IMR-90 (cell line): Measurements from ENCODE around the gene PARP6. TPM values are rescaled to one million over a fixed set of nuclear protein-coding genes. Genes with fewer than 3 reads are reported as not detected.

Source experiments
- ATAC-seq: fragments of 200-7000 bp; cut with Tn5 transposase; 2 replicates; pipeline ENCODE4 v1.9.1; 2020; ENCODE audit warnings: low read depth, mild to moderate bottlenecking, moderate library complexity
- BruUV-seq: library from RNA; stranded (reverse); fragments of 400-500 nt; replicated peaks from 2 replicates; lab custom pipeline; 2021; lab: Mats Ljungman, UMichigan
- CTCF ChIA-PET: fragments of 300-600 bp; formaldehyde crosslinking; extraction: SDS; loops from one replicate; lab custom pipeline; 2021; ENCODE audit warnings: antibody characterized with exemption; lab: Yijun Ruan, JAX
- POLR2A ChIA-PET: fragments of 300-600 bp; sonication (Branson Sonifier 250); formaldehyde crosslinking; loops from one replicate; lab custom pipeline; 2022; ENCODE audit warnings: antibody characterized with exemption; ENCODE audit not compliant: unreplicated experiment; lab: Charles Lee
- DNase-seq: peaks from one replicate; pipeline ENCODE4 v3.0.0; 2013
- H2AFZ ChIP-seq: replicated peaks from 2 replicates; pipeline ENCODE3; 2013; ENCODE audit warnings: low read length, mild to moderate bottlenecking; ENCODE audit not compliant: poor library complexity
- H2AK5ac ChIP-seq: 2 replicates; pipeline ENCODE4 v1.6.1; 2013; ENCODE audit warnings: low read depth, low read length, inconsistent platforms
- H2AK9ac ChIP-seq: replicated peaks from 2 replicates; pipeline ENCODE3; 2013; ENCODE audit warnings: mild to moderate bottlenecking, low read depth, low read length, moderate library complexity; ENCODE audit not compliant: poor library complexity
- H2BK120ac ChIP-seq: 2 replicates; pipeline ENCODE4 v1.6.1; 2013; ENCODE audit warnings: low read depth, low read length, inconsistent platforms
- H2BK15ac ChIP-seq: 3 replicates; pipeline ENCODE4 v1.6.1; 2013; ENCODE audit warnings: low read depth, low read length, inconsistent platforms
- H2BK20ac ChIP-seq: 2 replicates; pipeline ENCODE4 v1.6.1; 2013; ENCODE audit warnings: low read depth, mild to moderate bottlenecking, inconsistent platforms, low read length, moderate library complexity
- H2BK5ac ChIP-seq: 2 replicates; pipeline ENCODE4 v1.6.1; 2013; ENCODE audit warnings: mild to moderate bottlenecking, low read depth, low read length, inconsistent platforms; ENCODE audit not compliant: poor library complexity, severe bottlenecking
- H3K14ac ChIP-seq: replicated peaks from 2 replicates; pipeline ENCODE4 v1.6.1; 2013; ENCODE audit warnings: low read depth, low read length, inconsistent platforms
- H3K18ac ChIP-seq: 2 replicates; pipeline ENCODE4 v1.6.1; 2013; ENCODE audit warnings: low read depth, low read length, control low read depth
- H3K23ac ChIP-seq: 2 replicates; pipeline ENCODE4 v1.6.1; 2013; ENCODE audit warnings: low read depth, low read length, inconsistent platforms
- H3K27ac ChIP-seq: 2 replicates; pipeline ENCODE4 v1.5.1; 2013; ENCODE audit warnings: mild to moderate bottlenecking, control low read depth, low read length; ENCODE audit not compliant: insufficient read depth
- H3K27me3 ChIP-seq: 2 replicates; pipeline ENCODE4 v1.6.1; 2013; ENCODE audit warnings: low read length; ENCODE audit not compliant: control insufficient read depth, insufficient read depth
- H3K36me3 ChIP-seq: 2 replicates; pipeline ENCODE4 v1.6.1; 2013; ENCODE audit warnings: low read length, mixed read lengths; ENCODE audit not compliant: control insufficient read depth, insufficient read depth
- H3K4ac ChIP-seq: 2 replicates; pipeline ENCODE4 v1.6.1; 2013; ENCODE audit warnings: low read depth, low read length, inconsistent platforms
- H3K4me1 ChIP-seq: 2 replicates; pipeline ENCODE4 v1.6.1; 2013; ENCODE audit warnings: low read length, mixed read lengths; ENCODE audit not compliant: control insufficient read depth, insufficient read depth
- H3K4me2 ChIP-seq: 2 replicates; pipeline ENCODE4 v1.6.1; 2013; ENCODE audit warnings: low read depth, mild to moderate bottlenecking, control low read depth, low read length, moderate library complexity
- H3K4me3 ChIP-seq: 2 replicates; pipeline ENCODE4 v1.5.1; 2013; ENCODE audit warnings: low read depth, mild to moderate bottlenecking, control low read depth, low read length, moderate library complexity; ENCODE audit not compliant: insufficient read depth
- H3K56ac ChIP-seq: 2 replicates; pipeline ENCODE4 v1.6.1; 2013; ENCODE audit warnings: low read length, inconsistent platforms; ENCODE audit not compliant: insufficient read depth; ENCODE audit errors: extremely low read depth
- H3K79me1 ChIP-seq, 2 experiments: 2 replicates each; pipeline ENCODE4 v1.6.1; 2013; ENCODE audit warnings: low read length in 2 of 2, inconsistent platforms in 1 of 2, low read depth in 1 of 2
- H3K9ac ChIP-seq: 2 replicates; pipeline ENCODE4 v1.6.1; 2013; ENCODE audit warnings: low read depth, low read length, control low read depth
- H3K9me1 ChIP-seq: 2 replicates; pipeline ENCODE4 v1.6.1; 2013; ENCODE audit warnings: low read length, inconsistent platforms; ENCODE audit not compliant: insufficient read depth
- H3K9me3 ChIP-seq: 2 replicates; pipeline ENCODE4 v1.6.1; 2013; ENCODE audit warnings: low read length; ENCODE audit not compliant: control insufficient read depth, insufficient read depth
- H4K20me1 ChIP-seq: 2 replicates; pipeline ENCODE4 v1.6.1; 2013; ENCODE audit warnings: low read length, inconsistent platforms; ENCODE audit not compliant: insufficient read depth
- H4K5ac ChIP-seq: 2 replicates; pipeline ENCODE4 v1.6.1; 2013; ENCODE audit warnings: mild to moderate bottlenecking, low read depth, low read length, control low read depth
- H4K8ac ChIP-seq, 2 experiments: 2 replicates each; pipeline ENCODE4 v1.6.1; 2013; ENCODE audit warnings: low read depth in 2 of 2, low read length in 2 of 2, control low read depth in 1 of 2, inconsistent platforms in 1 of 2
- H4K91ac ChIP-seq: 2 replicates; pipeline ENCODE4 v1.6.1; 2013; ENCODE audit warnings: low read depth, low read length, inconsistent platforms; ENCODE audit not compliant: insufficient read depth
- BHLHE40 ChIP-seq: fragments of 150-350 bp; IDR thresholded peaks from 2 replicates; pipeline ENCODE4 v1.6.1; 2016; ENCODE audit warnings: mild to moderate bottlenecking, low read depth, low read length
- CEBPB ChIP-seq: IDR thresholded peaks from 2 replicates; pipeline ENCODE4 v1.6.1; 2012; ENCODE audit warnings: low read depth, low read length, improper control_type of control experiment
- CHD1 ChIP-seq: IDR thresholded peaks from 2 replicates; pipeline ENCODE4 v1.6.1; 2012; ENCODE audit warnings: low read depth, low read length, improper control_type of control experiment
- FOS ChIP-seq: fragments of 150-350 bp; IDR thresholded peaks from 2 replicates; pipeline ENCODE4 v1.6.1; 2016; ENCODE audit warnings: low read depth, low read length
- MAFK ChIP-seq: IDR thresholded peaks from 2 replicates; pipeline ENCODE4 v1.6.1; 2012; ENCODE audit warnings: low read depth, low read length, improper control_type of control experiment
- MAZ ChIP-seq: IDR thresholded peaks from 2 replicates; pipeline ENCODE4 v1.6.1; 2012; ENCODE audit warnings: low read depth, mild to moderate bottlenecking, low read length, improper control_type of control experiment, moderate library complexity, borderline replicate concordance
- NFE2L2 ChIP-seq: fragments of 150-350 bp; IDR thresholded peaks from 2 replicates; pipeline ENCODE4 v1.6.1; 2016; ENCODE audit warnings: low read depth, mild to moderate bottlenecking, low read length
- POLR2A ChIP-seq: IDR thresholded peaks from 2 replicates; pipeline ENCODE4 v1.6.1; 2012; ENCODE audit warnings: mild to moderate bottlenecking, low read depth, low read length
- RAD21 ChIP-seq: IDR thresholded peaks from 2 replicates; pipeline ENCODE4 v1.6.1; 2012; ENCODE audit warnings: low read length, improper control_type of control experiment
- RCOR1 ChIP-seq: IDR thresholded peaks from 2 replicates; pipeline ENCODE4 v1.6.1; 2012; ENCODE audit warnings: mild to moderate bottlenecking, low read length, improper control_type of control experiment; ENCODE audit not compliant: insufficient replicate concordance
- SMC3 ChIP-seq: fragments of 150-350 bp; IDR thresholded peaks from 2 replicates; pipeline ENCODE4 v1.6.1; 2016; ENCODE audit warnings: low read depth, mild to moderate bottlenecking, antibody characterized with exemption, low read length, moderate library complexity
- WGBS, 2 experiments: methylation state at CpG; one replicate each; pipeline versions ENCODE4 v1.1.5 to v1.1.7; 2013; ENCODE audit warnings: missing lambda C conversion rate in 2 of 2; ENCODE audit not compliant: insufficient read length in 1 of 2; ENCODE audit errors: extremely low coverage in 2 of 2; 5-methylcytosine and 5-hydroxymethylcytosine counted together
- dilution Hi-C: fragments of 300-500 bp; cut with HindIII; formaldehyde crosslinking; loops from one replicate; pipeline ENCODE4 v1.14.3; 2018; ENCODE audit warnings: low sequenced_read_pairs; ENCODE audit not compliant: unreplicated experiment
- in situ Hi-C: fragments of 300-500 bp; cut with MboI; formaldehyde crosslinking; loops from 3 replicates; pipeline ENCODE4 v1.14.3; 2019; ENCODE audit warnings: low sequenced_read_pairs, inconsistent platforms, mixed read lengths
- intact Hi-C: fragments of 100-400 bp; cut with micrococcal nuclease; formaldehyde crosslinking; loops from 2 replicates; pipeline ENCODE4 v1.10.0; 2022
- polyA plus RNA-seq, 3 experiments: library from polyadenylated mRNA; depleted of rRNA; stranded (reverse); fragments of >200 nt; gene quantifications; 2 replicates each; pipeline ENCODE4 v1.2.3, GENCODE V29; 2012; ENCODE audit warnings: low replicate concordance in 1 of 3
- total RNA-seq: library from RNA; depleted of rRNA; stranded (reverse); fragments of >200 nt; gene quantifications from 2 replicates; pipeline ENCODE4 v1.2.3, GENCODE V29; 2012
- TF ChIP-seq, protein P1 (sequence below): fragments of 150-350 bp; IDR thresholded peaks from 2 replicates; pipeline ENCODE4 v1.6.1; 2016; ENCODE audit warnings: low read depth, mild to moderate bottlenecking, low read length, moderate library complexity, borderline replicate concordance
- TF ChIP-seq, protein P2 (sequence below): conservative IDR thresholded peaks from 2 replicates; pipeline ENCODE4 v1.5.1; 2012; ENCODE audit warnings: mild to moderate bottlenecking, low read depth, low read length, improper control_type of control experiment

The PARP6 gene
- total and polyA plus RNA-seq, 2 of the 4 experiments (the other 2 are of a cell fraction), result 13.4 to 45.1 TPM

DNA sequence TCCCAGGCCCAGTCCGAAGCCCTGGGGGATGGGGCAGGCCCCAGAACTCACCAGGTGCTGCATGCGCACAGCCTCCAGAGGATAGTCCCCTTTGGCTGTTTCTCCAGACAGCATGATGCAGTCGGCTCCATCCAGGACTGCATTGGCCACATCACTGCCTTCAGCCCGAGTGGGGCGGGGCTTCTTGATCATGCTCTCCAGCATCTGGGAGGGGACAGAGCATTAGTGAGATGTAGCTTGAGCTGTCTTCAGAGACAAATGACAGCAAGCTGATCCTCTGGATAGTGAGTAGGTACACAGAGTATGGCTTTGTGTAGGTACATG, 65.7 kb downstream of the PARP6 start:
- H3K14ac ChIP-seq, result no peak overlapping the region
- H2BK15ac ChIP-seq, result no peak overlapping the region
- H2AFZ ChIP-seq, result no peak overlapping the region
- CTCF ChIA-PET, result no interaction called here
- H3K9me3 ChIP-seq, result no peaks in the 10 kb centered on the region
- ATAC-seq (no peak), DNase-seq (no peak)
- no peaks in the 10 kb centered on the region for H3K27me3 ChIP-seq
- H3K4me2 ChIP-seq, result no peak overlapping the region
- H2BK20ac ChIP-seq, result no peak overlapping the region
- no TSS peak for BruUV-seq
- H3K9ac ChIP-seq, result no peak overlapping the region
- TF ChIP-seq MAFK (no peak), NFE2L2 (no peak), POLR2A (no peak), SMC3 (no peak), FOS (no peak), CEBPB (no peak), MAZ (no peak), BHLHE40 (no peak), CHD1 (no peak), RCOR1 (no peak), RAD21 (no peak)
- TF ChIP-seq, protein P1, sequence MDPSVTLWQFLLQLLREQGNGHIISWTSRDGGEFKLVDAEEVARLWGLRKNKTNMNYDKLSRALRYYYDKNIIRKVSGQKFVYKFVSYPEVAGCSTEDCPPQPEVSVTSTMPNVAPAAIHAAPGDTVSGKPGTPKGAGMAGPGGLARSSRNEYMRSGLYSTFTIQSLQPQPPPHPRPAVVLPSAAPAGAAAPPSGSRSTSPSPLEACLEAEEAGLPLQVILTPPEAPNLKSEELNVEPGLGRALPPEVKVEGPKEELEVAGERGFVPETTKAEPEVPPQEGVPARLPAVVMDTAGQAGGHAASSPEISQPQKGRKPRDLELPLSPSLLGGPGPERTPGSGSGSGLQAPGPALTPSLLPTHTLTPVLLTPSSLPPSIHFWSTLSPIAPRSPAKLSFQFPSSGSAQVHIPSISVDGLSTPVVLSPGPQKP, result no peak
- TF ChIP-seq, protein P2, sequence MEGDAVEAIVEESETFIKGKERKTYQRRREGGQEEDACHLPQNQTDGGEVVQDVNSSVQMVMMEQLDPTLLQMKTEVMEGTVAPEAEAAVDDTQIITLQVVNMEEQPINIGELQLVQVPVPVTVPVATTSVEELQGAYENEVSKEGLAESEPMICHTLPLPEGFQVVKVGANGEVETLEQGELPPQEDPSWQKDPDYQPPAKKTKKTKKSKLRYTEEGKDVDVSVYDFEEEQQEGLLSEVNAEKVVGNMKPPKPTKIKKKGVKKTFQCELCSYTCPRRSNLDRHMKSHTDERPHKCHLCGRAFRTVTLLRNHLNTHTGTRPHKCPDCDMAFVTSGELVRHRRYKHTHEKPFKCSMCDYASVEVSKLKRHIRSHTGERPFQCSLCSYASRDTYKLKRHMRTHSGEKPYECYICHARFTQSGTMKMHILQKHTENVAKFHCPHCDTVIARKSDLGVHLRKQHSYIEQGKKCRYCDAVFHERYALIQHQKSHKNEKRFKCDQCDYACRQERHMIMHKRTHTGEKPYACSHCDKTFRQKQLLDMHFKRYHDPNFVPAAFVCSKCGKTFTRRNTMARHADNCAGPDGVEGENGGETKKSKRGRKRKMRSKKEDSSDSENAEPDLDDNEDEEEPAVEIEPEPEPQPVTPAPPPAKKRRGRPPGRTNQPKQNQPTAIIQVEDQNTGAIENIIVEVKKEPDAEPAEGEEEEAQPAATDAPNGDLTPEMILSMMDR, result no peak
- H2BK120ac ChIP-seq, result no peak overlapping the region
- H4K5ac ChIP-seq, result no peak overlapping the region
- POLR2A ChIA-PET, result no interaction called here
- no peak overlapping the region for H3K23ac ChIP-seq
- no peak overlapping the region for H2AK9ac ChIP-seq
- H4K8ac ChIP-seq, result no peak overlapping the region
- H3K18ac ChIP-seq, result no peak overlapping the region
- no peak overlapping the region for H3K56ac ChIP-seq
- H3K4me3 ChIP-seq, result no peak overlapping the region
- peaks cover 89% of the 10 kb centered on the region for H3K36me3 ChIP-seq
- peaks cover 12% of the 10 kb centered on the region for H3K9me1 ChIP-seq
- no peak overlapping the region for H2BK5ac ChIP-seq
- H3K4me1 ChIP-seq, result peaks cover 2% of the 10 kb centered on the region; the same call in 1 of the 2 replicates
- no peak overlapping the region for H2AK5ac ChIP-seq
- 77% methylated on average over 3 of the region's 5 CpGs; no CpG with 5 or more reads in 1 of the 2 experiments for WGBS, 2 experiments
- intact Hi-C loops (no loop called here), dilution Hi-C loops (no loop called here), in situ Hi-C loops (no loop called here)
- peaks cover 95% of the 10 kb centered on the region for H4K20me1 ChIP-seq
- no peak overlapping the region for H4K91ac ChIP-seq
- H3K4ac ChIP-seq, result no peak overlapping the region
- no peak overlapping the region for H3K27ac ChIP-seq
- peaks cover 64 to 93% of the 10 kb centered on the region in 2 experiments for H3K79me1 ChIP-seq
